ENCODE data around the gene IARS1.

Gene IARS1

DNA sequence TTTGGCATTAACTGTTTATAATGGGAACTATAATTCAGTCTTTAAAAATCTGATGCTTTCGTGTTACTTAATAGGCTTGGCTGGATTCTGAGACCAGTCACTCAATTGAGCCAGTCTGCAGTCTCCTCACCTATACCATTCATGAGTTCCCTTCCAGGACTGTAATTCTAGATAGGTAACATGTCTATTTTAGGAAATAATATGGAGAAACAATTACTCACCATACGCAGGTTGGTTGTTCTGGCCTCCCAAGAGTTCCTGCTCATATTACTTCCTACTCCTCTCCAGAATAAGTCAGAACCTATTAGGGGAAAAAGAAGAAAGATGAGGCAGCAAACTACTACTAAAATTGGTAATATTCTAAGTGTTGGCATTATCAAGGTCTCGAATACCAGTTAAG, 4.5 kb upstream of the IARS1 start:
- Histone ChIP-seq H3K4me2 (ENCODE audit: low read depth, low read length, poor library complexity, severe bottlenecking) (no peak overlapping the region), H3K9ac (ENCODE audit: low read depth, low read length, poor library complexity, severe bottlenecking) (no peak overlapping the region), H2AFZ (ENCODE audit: low read length) (no peak overlapping the region), H3K9me2 (replicated peaks; ENCODE audit: low read depth, low read length) (no peaks in the 10 kb centered on the region), H3K79me2 (ENCODE audit: insufficient read depth, low read length) (peaks cover 17% of the 10 kb centered on the region), H4K20me1 (ENCODE audit: insufficient read depth, low read length, poor library complexity, severe bottlenecking) (no peaks in the 10 kb centered on the region), H3K27me3 (ENCODE audit: insufficient read depth, low read length, poor library complexity, severe bottlenecking) (no peaks in the 10 kb centered on the region), H3K4me3 (ENCODE audit: low read length, poor library complexity, severe bottlenecking) (no peak overlapping the region), H3K9me3 (ENCODE audit: insufficient read depth, low read depth, low read length) (no peaks in the 10 kb centered on the region), H3K36me3 (ENCODE audit: insufficient read depth, low read length) (peaks cover 56% of the 10 kb centered on the region), H3K4me1 (ENCODE audit: insufficient read depth, low read length, poor library complexity, severe bottlenecking) (peaks cover 16% of the 10 kb centered on the region), H3F3A (ENCODE audit: low read depth) (peaks cover 7% of the 10 kb centered on the region; the same call in 1 of the 2 replicates)
- no peak for TF ChIP-seq EZH2phosphoT487 (IDR thresholded peaks at IDR 0.05; ENCODE audit: borderline replicate concordance)
- TF ChIP-seq, protein P1, sequence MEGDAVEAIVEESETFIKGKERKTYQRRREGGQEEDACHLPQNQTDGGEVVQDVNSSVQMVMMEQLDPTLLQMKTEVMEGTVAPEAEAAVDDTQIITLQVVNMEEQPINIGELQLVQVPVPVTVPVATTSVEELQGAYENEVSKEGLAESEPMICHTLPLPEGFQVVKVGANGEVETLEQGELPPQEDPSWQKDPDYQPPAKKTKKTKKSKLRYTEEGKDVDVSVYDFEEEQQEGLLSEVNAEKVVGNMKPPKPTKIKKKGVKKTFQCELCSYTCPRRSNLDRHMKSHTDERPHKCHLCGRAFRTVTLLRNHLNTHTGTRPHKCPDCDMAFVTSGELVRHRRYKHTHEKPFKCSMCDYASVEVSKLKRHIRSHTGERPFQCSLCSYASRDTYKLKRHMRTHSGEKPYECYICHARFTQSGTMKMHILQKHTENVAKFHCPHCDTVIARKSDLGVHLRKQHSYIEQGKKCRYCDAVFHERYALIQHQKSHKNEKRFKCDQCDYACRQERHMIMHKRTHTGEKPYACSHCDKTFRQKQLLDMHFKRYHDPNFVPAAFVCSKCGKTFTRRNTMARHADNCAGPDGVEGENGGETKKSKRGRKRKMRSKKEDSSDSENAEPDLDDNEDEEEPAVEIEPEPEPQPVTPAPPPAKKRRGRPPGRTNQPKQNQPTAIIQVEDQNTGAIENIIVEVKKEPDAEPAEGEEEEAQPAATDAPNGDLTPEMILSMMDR (conservative IDR thresholded peaks at IDR 0.05; ENCODE audit: low read length): no peak

DNA sequence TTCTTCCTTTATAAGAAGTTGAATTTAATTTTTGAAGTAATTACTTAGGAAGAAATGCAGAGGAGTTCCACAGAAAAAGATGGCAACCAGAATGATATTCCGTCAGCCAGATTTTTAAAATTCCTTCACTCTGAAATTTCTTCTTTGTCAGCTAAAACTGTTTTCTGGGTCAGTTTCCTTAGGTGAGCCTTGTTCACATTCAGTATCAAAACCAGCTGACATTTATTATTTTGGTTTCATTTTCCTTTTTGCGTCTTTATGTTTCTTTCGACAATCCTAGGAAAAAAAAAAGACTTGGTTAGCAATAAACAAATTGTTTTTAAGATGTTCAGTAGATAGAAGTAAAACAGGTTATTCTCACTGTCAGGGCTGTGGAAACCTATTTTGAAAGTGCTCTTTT, 4.1 kb upstream of the IARS1 start:
- Histone ChIP-seq H3K79me2 (ENCODE audit: insufficient read depth, low read length) (peaks cover 22% of the 10 kb centered on the region), H3F3A (ENCODE audit: low read depth) (peaks cover 7% of the 10 kb centered on the region; the same call in 1 of the 2 replicates), H3K9me3 (ENCODE audit: insufficient read depth, low read depth, low read length) (no peaks in the 10 kb centered on the region), H2AFZ (ENCODE audit: low read length) (no peak overlapping the region), H3K4me3 (ENCODE audit: low read length, poor library complexity, severe bottlenecking) (no peak overlapping the region), H3K9ac (ENCODE audit: low read depth, low read length, poor library complexity, severe bottlenecking) (no peak overlapping the region), H3K4me2 (ENCODE audit: low read depth, low read length, poor library complexity, severe bottlenecking) (no peak overlapping the region), H3K27me3 (ENCODE audit: insufficient read depth, low read length, poor library complexity, severe bottlenecking) (no peaks in the 10 kb centered on the region), H3K9me2 (replicated peaks; ENCODE audit: low read depth, low read length) (no peaks in the 10 kb centered on the region), H4K20me1 (ENCODE audit: insufficient read depth, low read length, poor library complexity, severe bottlenecking) (peaks cover under 1% of the 10 kb centered on the region), H3K36me3 (ENCODE audit: insufficient read depth, low read length) (peaks cover 51% of the 10 kb centered on the region), H3K4me1 (ENCODE audit: insufficient read depth, low read length, poor library complexity, severe bottlenecking) (peaks cover 20% of the 10 kb centered on the region)
- TF ChIP-seq, protein P1 (conservative IDR thresholded peaks at IDR 0.05; ENCODE audit: low read length): no peak
- TF ChIP-seq EZH2phosphoT487 (IDR thresholded peaks at IDR 0.05; ENCODE audit: borderline replicate concordance): no peak

DNA sequence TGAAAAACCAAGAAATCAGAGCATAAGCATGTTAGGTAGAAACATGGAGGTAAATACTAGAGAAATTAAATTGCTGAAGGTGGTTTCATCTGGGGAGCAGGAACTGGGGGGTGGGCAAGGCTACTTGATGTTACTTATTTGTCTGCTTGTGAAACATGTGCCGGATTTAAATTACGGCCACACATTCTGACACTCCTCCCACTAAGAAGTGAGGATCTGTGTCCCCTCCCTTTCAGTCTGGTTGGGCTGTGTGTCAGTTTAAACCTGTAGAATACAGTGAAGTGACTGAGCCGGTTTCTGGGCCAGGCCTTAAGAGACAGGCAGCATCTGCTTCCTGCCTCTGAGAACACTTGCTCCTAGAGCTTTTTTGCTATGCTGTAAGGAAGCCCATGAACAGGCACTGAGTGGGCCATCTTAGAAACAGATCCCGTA, 2.3 kb upstream of the IARS1 start:
- H3K79me2 ChIP-seq (ENCODE audit: insufficient read depth, low read length): peaks cover 39% of the 10 kb centered on the region
- H3K9ac ChIP-seq (ENCODE audit: low read depth, low read length, poor library complexity, severe bottlenecking): peak overlapping the region; percentile 95
- H3K27me3 ChIP-seq (ENCODE audit: insufficient read depth, low read length, poor library complexity, severe bottlenecking): no peaks in the 10 kb centered on the region
- H3K4me3 ChIP-seq (ENCODE audit: low read length, poor library complexity, severe bottlenecking): no peak overlapping the region
- H3K36me3 ChIP-seq (ENCODE audit: insufficient read depth, low read length): peaks cover 38% of the 10 kb centered on the region
- no peaks in the 10 kb centered on the region for H3K9me3 ChIP-seq (ENCODE audit: insufficient read depth, low read depth, low read length)
- H3K4me2 ChIP-seq (ENCODE audit: low read depth, low read length, poor library complexity, severe bottlenecking): peak overlapping the region; percentile 5
- TF ChIP-seq, protein P1 (conservative IDR thresholded peaks at IDR 0.05; ENCODE audit: low read length): no peak
- no peak for TF ChIP-seq EZH2phosphoT487 (IDR thresholded peaks at IDR 0.05; ENCODE audit: borderline replicate concordance)
- H2AFZ ChIP-seq (ENCODE audit: low read length): no peak overlapping the region
- H3K4me1 ChIP-seq (ENCODE audit: insufficient read depth, low read length, poor library complexity, severe bottlenecking): peaks cover 35% of the 10 kb centered on the region
- peaks cover 7% of the 10 kb centered on the region; the same call in 1 of the 2 replicates for H3F3A ChIP-seq (ENCODE audit: low read depth)
- peaks cover 17% of the 10 kb centered on the region for H4K20me1 ChIP-seq (ENCODE audit: insufficient read depth, low read length, poor library complexity, severe bottlenecking)
- no peaks in the 10 kb centered on the region for H3K9me2 ChIP-seq (replicated peaks; ENCODE audit: low read depth, low read length)
